ENCODE data around the gene MTMR11. TPM values are rescaled to one million over a fixed set of nuclear protein-coding genes. Genes with fewer than 3 reads are reported as not detected.

MTMR11 gene
- total and polyA plus RNA-seq, 2 of the 8 experiments (the other 6 are each of a cell fraction or from before 2014, with no cell fraction given) = 3.7 to 4.8 TPM

- ChIA-PET CTCF (ENCODE audit: partially characterized antibody) (interaction anchor here (0.6 to 1.8 kb wide), 8 partner anchors 8 to 254 kb away, joined by 3 to 10 read pairs (median 4); partner anchors contain the start of gene MTMR11), POLR2A (ENCODE audit: partially characterized antibody) (interaction anchor here (0.7 to 3.8 kb wide), 8 partner anchors 8 to 29 kb away, joined by 4 to 30 read pairs (median 6); partner anchors contain the start of genes BOLA1 and MTMR11)
- Histone ChIP-seq H3K4me3 (ENCODE audit: extremely low read depth in 1 of 4, insufficient read depth in 2 of 4, low read depth in 3 of 4, low read length in 4 of 4) (peak overlapping the region in 3 of 4 experiments; percentile 91 to 99 (median 94); a peak in 4 of 8 replicates), H3K4ac (replicated peaks; ENCODE audit: insufficient read length, low read depth, low read length) (peak overlapping the region; percentile 16), H2BK120ac (replicated peaks; ENCODE audit: low read depth, low read length) (no peak overlapping the region), H2BK20ac (ENCODE audit: low read length) (0 out of 2 replicates have a peak overlapping the region, but pooled peaks have one; percentile 21), H4K8ac (ENCODE audit: extremely low read depth, insufficient read depth, low read length) (no peak overlapping the region), H4K5ac (ENCODE audit: insufficient read length, low read depth, low read length) (no peak overlapping the region), H3K56ac (replicated peaks; ENCODE audit: insufficient read length, low read depth, low read length) (no peak overlapping the region), H2AK5ac (ENCODE audit: low read depth, low read length) (no peak overlapping the region), H3K9ac (replicated peaks in 1 of 4; ENCODE audit: extremely low read depth in 1 of 4, low read depth in 3 of 4, low read length in 3 of 4) (peak overlapping the region in 1 of 4 experiments; percentile 42; a peak in 1 of 7 replicates), H3K27me3 (replicated peaks in 1 of 4; ENCODE audit: control insufficient read depth in 3 of 4, extremely low read depth in 1 of 4, insufficient read depth in 3 of 4, low read length in 3 of 4) (no peaks in the 10 kb centered on the region), H3K18ac (ENCODE audit: extremely low read depth, low read length) (no peak overlapping the region), H4K20me1 (replicated peaks in 1 of 2; ENCODE audit: control insufficient read depth in 1 of 2, insufficient read depth in 2 of 2, low read length in 2 of 2) (peaks cover 0 to 2% of the 10 kb centered on the region in 2 experiments), H2BK12ac (ENCODE audit: low read depth, low read length) (peak overlapping the region; percentile 60; the same call in 1 of the 2 replicates), H2BK15ac (ENCODE audit: low read length) (no peak overlapping the region), H3K23me2 (ENCODE audit: low read depth, low read length) (peaks cover 10% of the 10 kb centered on the region; the same call in 1 of the 2 replicates), H3K23ac (ENCODE audit: insufficient read length) (no peak overlapping the region), H3K4me1 (replicated peaks in 1 of 4; ENCODE audit: control insufficient read depth in 3 of 4, insufficient read depth in 4 of 4, low read length in 3 of 4) (peaks cover 4 to 19% (median 11%) of the 10 kb centered on the region in 4 experiments), H3K9me3 (ENCODE audit: insufficient read depth in 2 of 2, low read depth in 1 of 2, low read length in 1 of 2) (no peaks in the 10 kb centered on the region), H3K14ac (ENCODE audit: insufficient read length) (no peak overlapping the region), H4K91ac (replicated peaks; ENCODE audit: insufficient read length, low read length) (no peak overlapping the region), H2BK5ac (ENCODE audit: low read depth, low read length) (peak overlapping the region; percentile 52; the same call in 1 of the 2 replicates), H3K27ac (ENCODE audit: low read depth, low read length) (no peak overlapping the region), H3K79me2 (ENCODE audit: control insufficient read depth in 1 of 2, insufficient read depth in 2 of 2, low read length in 2 of 2) (peaks cover 0 to 12% of the 10 kb centered on the region in 2 experiments; a peak in 2 of 4 replicates), H3K79me1 (ENCODE audit: low read depth, low read length) (peaks cover 15% of the 10 kb centered on the region), H3K4me2 (ENCODE audit: insufficient read depth in 1 of 2, low read depth in 2 of 2, low read length in 2 of 2) (peak overlapping the region; percentile 94 to 98), H2AFZ (ENCODE audit: low read length) (no peak overlapping the region), H3K36me3 (ENCODE audit: control insufficient read depth in 2 of 4, insufficient read depth in 4 of 4, low read length in 3 of 4) (peaks cover 3 to 19% (median 6%) of the 10 kb centered on the region in 4 experiments; a peak in 5 of 8 replicates)
- DNase-seq (ENCODE audit: low read depth in 1 of 2, low spot score in 2 of 2) = no peak
- 81% methylated on average over 11 of the region's 11 CpGs; no CpG with 5 or more reads in 1 of the 2 experiments for WGBS, 2 experiments (ENCODE audit: extremely low coverage in 1 of 2, insufficient coverage in 1 of 2, insufficient read length in 1 of 2, insufficient replicate concordance in 2 of 2, low coverage in 1 of 2, low lambda C conversion rate in 2 of 2, missing lambda C conversion rate in 1 of 2)
- FAIRE-seq = no peak
- TF ChIP-seq, protein P1, sequence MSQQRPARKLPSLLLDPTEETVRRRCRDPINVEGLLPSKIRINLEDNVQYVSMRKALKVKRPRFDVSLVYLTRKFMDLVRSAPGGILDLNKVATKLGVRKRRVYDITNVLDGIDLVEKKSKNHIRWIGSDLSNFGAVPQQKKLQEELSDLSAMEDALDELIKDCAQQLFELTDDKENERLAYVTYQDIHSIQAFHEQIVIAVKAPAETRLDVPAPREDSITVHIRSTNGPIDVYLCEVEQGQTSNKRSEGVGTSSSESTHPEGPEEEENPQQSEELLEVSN (IDR thresholded peaks at IDR 0.05) = no peak
- TF ChIP-seq, protein P2, sequence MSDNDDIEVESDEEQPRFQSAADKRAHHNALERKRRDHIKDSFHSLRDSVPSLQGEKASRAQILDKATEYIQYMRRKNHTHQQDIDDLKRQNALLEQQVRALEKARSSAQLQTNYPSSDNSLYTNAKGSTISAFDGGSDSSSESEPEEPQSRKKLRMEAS (IDR thresholded peaks at IDR 0.05) = no peak
- no peak for TF ChIP-seq SIRT6 (IDR thresholded peaks at IDR 0.05; ENCODE audit: low read length)
- no peak for TF ChIP-seq MAFK (IDR thresholded peaks at IDR 0.05; ENCODE audit: low read depth, low read length)
- TF ChIP-seq SIN3A (conservative IDR thresholded peaks at IDR 0.05 in 1 of 2, IDR thresholded peaks at IDR 0.05 in 1 of 2; ENCODE audit: low read depth in 1 of 2, low read length in 2 of 2) = no peak
- no peak for TF ChIP-seq NANOG (IDR thresholded peaks at IDR 0.05; ENCODE audit: insufficient read depth, low read depth, low read length, poor library complexity, severe bottlenecking)
- TF ChIP-seq CTCF (IDR thresholded peaks at IDR 0.05; ENCODE audit: control extremely low read depth in 1 of 3, insufficient read depth in 1 of 3, low read depth in 1 of 3, low read length in 3 of 3) = no peak
Observed at GRCh38 chr1:149915429-149916192, 21.1 kb downstream of the MTMR11 start.

Data from H1 (cell line).